A549 (cell line): ENCODE measurements around the gene SLC35F4.

ENCODE experiments used
- E2F6 ChIP-seq: IDR thresholded peaks from 2 replicates; pipeline ENCODE4 v1.6.1; 2012; ENCODE audit warnings: low read depth, borderline replicate concordance
- EHMT2 ChIP-seq: fragments of 200-600 bp; sonication (generic); IDR thresholded peaks from 2 replicates; pipeline ENCODE4 v1.6.1; 2016; ENCODE audit warnings: antibody characterized with exemption, low read depth, mild to moderate bottlenecking, moderate library complexity
- EP300 ChIP-seq, 2 experiments: fragments of >200 bp; sonication (Bioruptor Twin); formaldehyde crosslinking; IDR thresholded peaks; 2 replicates in 1 of 2; 3 replicates in 1 of 2; pipeline ENCODE4 v1.6.1; 2016 to 2017
- KDM1A ChIP-seq: fragments of 200-600 bp; sonication (generic); IDR thresholded peaks from 2 replicates; pipeline ENCODE4 v1.6.1; 2016; ENCODE audit warnings: low read depth, mild to moderate bottlenecking
- POLR2A ChIP-seq: IDR thresholded peaks from 2 replicates; pipeline ENCODE4 v1.6.1; 2012; ENCODE audit warnings: mild to moderate bottlenecking, low read length
- RAD21 ChIP-seq, 2 experiments: fragments of >200 bp in 1 of 2; sonication (Bioruptor Twin) in 1 of 2; formaldehyde crosslinking in 1 of 2; IDR thresholded peaks in 1 of 2; conservative IDR thresholded peaks in 1 of 2; 2 replicates in 1 of 2; 3 replicates in 1 of 2; pipeline ENCODE4 v1.6.1; 2012 to 2018; ENCODE audit warnings: inconsistent platforms in 1 of 2
- RNF2 ChIP-seq: fragments of 200-600 bp; sonication (generic); IDR thresholded peaks from 2 replicates; pipeline ENCODE4 v1.6.1; 2016; ENCODE audit warnings: low read depth, mild to moderate bottlenecking, antibody characterized with exemption, moderate library complexity, borderline replicate concordance
- ZNF302 ChIP-seq: fragments of 250-450 bp; sonication (Bioruptor Pico); IDR thresholded peaks from 2 replicates; pipeline ENCODE4 v1.9.0; 2021; ENCODE audit warnings: inconsistent platforms, mild to moderate bottlenecking, moderate library complexity
- TF ChIP-seq, protein P1 (sequence below): fragments of 200-600 bp; sonication (generic); IDR thresholded peaks from 2 replicates; pipeline ENCODE4 v1.6.1; 2016; ENCODE audit warnings: antibody characterized with exemption, mild to moderate bottlenecking, moderate library complexity
- TF ChIP-seq, protein P2 (sequence below): fragments of >200 bp; sonication (Bioruptor Twin); formaldehyde crosslinking; IDR thresholded peaks from 3 replicates; pipeline ENCODE4 v1.5.1; 2016

- TF ChIP-seq EP300 (IDR thresholded peaks at IDR 0.05): no peak
- TF ChIP-seq E2F6: no peak
- TF ChIP-seq POLR2A: no peak
- no peak for TF ChIP-seq EHMT2
- TF ChIP-seq RAD21 (conservative IDR thresholded peaks at IDR 0.05 in 1 of 2, IDR thresholded peaks at IDR 0.05 in 1 of 2): no peak
- TF ChIP-seq RNF2: no peak
- TF ChIP-seq, protein P1, sequence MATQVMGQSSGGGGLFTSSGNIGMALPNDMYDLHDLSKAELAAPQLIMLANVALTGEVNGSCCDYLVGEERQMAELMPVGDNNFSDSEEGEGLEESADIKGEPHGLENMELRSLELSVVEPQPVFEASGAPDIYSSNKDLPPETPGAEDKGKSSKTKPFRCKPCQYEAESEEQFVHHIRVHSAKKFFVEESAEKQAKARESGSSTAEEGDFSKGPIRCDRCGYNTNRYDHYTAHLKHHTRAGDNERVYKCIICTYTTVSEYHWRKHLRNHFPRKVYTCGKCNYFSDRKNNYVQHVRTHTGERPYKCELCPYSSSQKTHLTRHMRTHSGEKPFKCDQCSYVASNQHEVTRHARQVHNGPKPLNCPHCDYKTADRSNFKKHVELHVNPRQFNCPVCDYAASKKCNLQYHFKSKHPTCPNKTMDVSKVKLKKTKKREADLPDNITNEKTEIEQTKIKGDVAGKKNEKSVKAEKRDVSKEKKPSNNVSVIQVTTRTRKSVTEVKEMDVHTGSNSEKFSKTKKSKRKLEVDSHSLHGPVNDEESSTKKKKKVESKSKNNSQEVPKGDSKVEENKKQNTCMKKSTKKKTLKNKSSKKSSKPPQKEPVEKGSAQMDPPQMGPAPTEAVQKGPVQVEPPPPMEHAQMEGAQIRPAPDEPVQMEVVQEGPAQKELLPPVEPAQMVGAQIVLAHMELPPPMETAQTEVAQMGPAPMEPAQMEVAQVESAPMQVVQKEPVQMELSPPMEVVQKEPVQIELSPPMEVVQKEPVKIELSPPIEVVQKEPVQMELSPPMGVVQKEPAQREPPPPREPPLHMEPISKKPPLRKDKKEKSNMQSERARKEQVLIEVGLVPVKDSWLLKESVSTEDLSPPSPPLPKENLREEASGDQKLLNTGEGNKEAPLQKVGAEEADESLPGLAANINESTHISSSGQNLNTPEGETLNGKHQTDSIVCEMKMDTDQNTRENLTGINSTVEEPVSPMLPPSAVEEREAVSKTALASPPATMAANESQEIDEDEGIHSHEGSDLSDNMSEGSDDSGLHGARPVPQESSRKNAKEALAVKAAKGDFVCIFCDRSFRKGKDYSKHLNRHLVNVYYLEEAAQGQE: no peak
- no peak for TF ChIP-seq KDM1A
- TF ChIP-seq, protein P2, sequence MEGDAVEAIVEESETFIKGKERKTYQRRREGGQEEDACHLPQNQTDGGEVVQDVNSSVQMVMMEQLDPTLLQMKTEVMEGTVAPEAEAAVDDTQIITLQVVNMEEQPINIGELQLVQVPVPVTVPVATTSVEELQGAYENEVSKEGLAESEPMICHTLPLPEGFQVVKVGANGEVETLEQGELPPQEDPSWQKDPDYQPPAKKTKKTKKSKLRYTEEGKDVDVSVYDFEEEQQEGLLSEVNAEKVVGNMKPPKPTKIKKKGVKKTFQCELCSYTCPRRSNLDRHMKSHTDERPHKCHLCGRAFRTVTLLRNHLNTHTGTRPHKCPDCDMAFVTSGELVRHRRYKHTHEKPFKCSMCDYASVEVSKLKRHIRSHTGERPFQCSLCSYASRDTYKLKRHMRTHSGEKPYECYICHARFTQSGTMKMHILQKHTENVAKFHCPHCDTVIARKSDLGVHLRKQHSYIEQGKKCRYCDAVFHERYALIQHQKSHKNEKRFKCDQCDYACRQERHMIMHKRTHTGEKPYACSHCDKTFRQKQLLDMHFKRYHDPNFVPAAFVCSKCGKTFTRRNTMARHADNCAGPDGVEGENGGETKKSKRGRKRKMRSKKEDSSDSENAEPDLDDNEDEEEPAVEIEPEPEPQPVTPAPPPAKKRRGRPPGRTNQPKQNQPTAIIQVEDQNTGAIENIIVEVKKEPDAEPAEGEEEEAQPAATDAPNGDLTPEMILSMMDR: no peak
- no peak for TF ChIP-seq ZNF302 (CRISPR knock-in tag)
Measured at GRCh38 chr14:57831981-57832380, 33.9 kb downstream of the SLC35F4 start.
